Neural progenitor cell (in vitro differentiated cells): ENCODE data around the gene IRS1. TPM values are rescaled to one million over a fixed set of nuclear protein-coding genes. Genes with fewer than 3 reads are reported as not detected.

Source experiments
- DNase-seq: peaks from one replicate; pipeline ENCODE4 v3.0.0-alpha.2; 2016; ENCODE audit warnings: low spot score
- H2AFZ ChIP-seq: fragments of 200-600 bp; sonication (generic); replicated peaks from 2 replicates; pipeline ENCODE4 v1.6.1; 2016; ENCODE audit warnings: antibody characterized with exemption
- H3F3A ChIP-seq: fragments of 200-600 bp; sonication (generic); 2 replicates; pipeline ENCODE4 v1.6.1; 2016; ENCODE audit warnings: antibody characterized with exemption, low read depth
- H3K27ac ChIP-seq: fragments of 200-600 bp; sonication (generic); 2 replicates; pipeline ENCODE4 v1.5.1; 2016; ENCODE audit warnings: mild to moderate bottlenecking
- H3K27me3 ChIP-seq: fragments of 200-600 bp; sonication (generic); 2 replicates; pipeline ENCODE4 v1.6.1; 2016; ENCODE audit warnings: mild to moderate bottlenecking, moderate library complexity
- H3K36me3 ChIP-seq: fragments of 200-600 bp; sonication (generic); 2 replicates; pipeline ENCODE4 v1.5.1; 2016
- H3K4me1 ChIP-seq: fragments of 200-600 bp; sonication (generic); 2 replicates; pipeline ENCODE4 v1.6.1; 2016; ENCODE audit warnings: mixed run types
- H3K4me2 ChIP-seq: fragments of 200-600 bp; sonication (generic); 2 replicates; pipeline ENCODE4 v1.6.1; 2016
- H3K4me3 ChIP-seq: fragments of 200-600 bp; sonication (generic); 2 replicates; pipeline ENCODE4 v1.5.1; 2016
- H3K79me2 ChIP-seq: fragments of 200-600 bp; sonication (generic); 2 replicates; pipeline ENCODE4 v1.6.1; 2016; ENCODE audit warnings: low read depth
- H3K9ac ChIP-seq: fragments of 200-600 bp; sonication (generic); 2 replicates; pipeline ENCODE4 v1.6.1; 2016
- H3K9me3 ChIP-seq: fragments of 200-600 bp; sonication (generic); 2 replicates; pipeline ENCODE4 v1.5.1; 2016; ENCODE audit warnings: low read depth
- H4K20me1 ChIP-seq: fragments of 200-600 bp; sonication (generic); 2 replicates; pipeline ENCODE4 v1.6.1; 2016; ENCODE audit warnings: low read depth
- H3K27ac Mint-ChIP-seq: 3 replicates; pipeline ENCODE4 v1.8.0; 2021; ENCODE audit warnings: mixed read lengths
- H3K27me3 Mint-ChIP-seq: 2 replicates; pipeline ENCODE4 v1.8.0; 2022; ENCODE audit warnings: low read depth, mild to moderate bottlenecking, inconsistent platforms, moderate library complexity, mixed read lengths; ENCODE audit not compliant: insufficient read depth
- H3K36me3 Mint-ChIP-seq: 3 replicates; pipeline ENCODE4 v1.8.0; 2021; ENCODE audit warnings: mixed read lengths
- H3K4me1 Mint-ChIP-seq: 3 replicates; pipeline ENCODE4 v1.8.0; 2021; ENCODE audit warnings: mixed read lengths
- H3K4me3 Mint-ChIP-seq: 3 replicates; pipeline ENCODE4 v1.8.0; 2021; ENCODE audit warnings: mild to moderate bottlenecking, moderate library complexity, mixed read lengths
- H3K9me3 Mint-ChIP-seq: 3 replicates; pipeline ENCODE4 v1.8.0; 2020; ENCODE audit warnings: mixed read lengths
- CTCF ChIP-seq: fragments of 200-600 bp; sonication (generic); IDR thresholded peaks from 2 replicates; pipeline ENCODE4 v1.5.1; 2017; ENCODE audit warnings: antibody characterized with exemption, mild to moderate bottlenecking
- EZH2 ChIP-seq: fragments of 200-600 bp; sonication (generic); IDR thresholded peaks from 2 replicates; pipeline ENCODE4 v1.6.1; 2017; ENCODE audit warnings: antibody characterized with exemption, mild to moderate bottlenecking, moderate library complexity
- EZH2phosphoT487 ChIP-seq: fragments of 200-600 bp; sonication (generic); IDR thresholded peaks from 2 replicates; pipeline ENCODE4 v1.6.1; 2017; ENCODE audit warnings: antibody characterized with exemption
- total RNA-seq: library from RNA; depleted of rRNA; stranded (reverse); fragments of >200 nt; gene quantifications from 2 replicates; pipeline ENCODE4 v1.2.3, GENCODE V29; 2015; ENCODE audit warnings: low replicate concordance

IRS1 gene
- total RNA-seq, 1 donor from 2014 or later, result 8.4 TPM

GRCh38 chr2:226739545-226740030 is 60.0 kb downstream of the IRS1 start:
- H3K4me3 Mint-ChIP-seq, result peak overlapping the region; percentile 46
- Histone ChIP-seq H3K9ac (no peak overlapping the region), H3F3A (peaks cover 7% of the 10 kb centered on the region), H3K4me2 (peak overlapping the region; percentile 35), H3K79me2 (peaks cover 6% of the 10 kb centered on the region), H3K4me3 (no peak overlapping the region), H4K20me1 (peaks cover 5% of the 10 kb centered on the region), H3K9me3 (no peaks in the 10 kb centered on the region), H3K27ac (no peak overlapping the region), H2AFZ (no peak overlapping the region), H3K4me1 (peaks cover 66% of the 10 kb centered on the region), H3K36me3 (no peaks in the 10 kb centered on the region), H3K27me3 (no peaks in the 10 kb centered on the region)
- TF ChIP-seq EZH2phosphoT487, result no peak
- TF ChIP-seq CTCF, result no peak
- TF ChIP-seq EZH2, result no peak
- DNase-seq, result no peak
- H3K9me3 Mint-ChIP-seq, result peaks cover 2% of the 10 kb centered on the region
- H3K27ac Mint-ChIP-seq, result peak overlapping the region; percentile 100
- H3K4me1 Mint-ChIP-seq, result peaks cover 73% of the 10 kb centered on the region
- H3K36me3 Mint-ChIP-seq, result peaks cover 21% of the 10 kb centered on the region
- no peaks in the 10 kb centered on the region for H3K27me3 Mint-ChIP-seq

- Histone ChIP-seq H3F3A (peaks cover 7% of the 10 kb centered on the region), H2AFZ (no peak overlapping the region), H3K27me3 (no peaks in the 10 kb centered on the region), H3K9me3 (no peaks in the 10 kb centered on the region), H3K79me2 (peaks cover 6% of the 10 kb centered on the region), H3K4me1 (peaks cover 71% of the 10 kb centered on the region), H3K36me3 (no peaks in the 10 kb centered on the region), H3K27ac (peak overlapping the region; percentile 55), H3K4me3 (peak overlapping the region; percentile 0), H3K9ac (no peak overlapping the region), H4K20me1 (peaks cover 5% of the 10 kb centered on the region), H3K4me2 (peak overlapping the region; percentile 35)
- Mint-ChIP-seq H3K4me3 (peak overlapping the region; percentile 73), H3K36me3 (peaks cover 26% of the 10 kb centered on the region), H3K4me1 (peaks cover 73% of the 10 kb centered on the region), H3K9me3 (peaks cover 2% of the 10 kb centered on the region), H3K27me3 (no peaks in the 10 kb centered on the region), H3K27ac (peak overlapping the region; percentile 100)
- TF ChIP-seq CTCF (no peak), EZH2 (no peak), EZH2phosphoT487 (no peak)
- DNase-seq, result peak; percentile 68
Measured at GRCh38 chr2:226738821-226739544, 60.6 kb downstream of the IRS1 start.

DNA sequence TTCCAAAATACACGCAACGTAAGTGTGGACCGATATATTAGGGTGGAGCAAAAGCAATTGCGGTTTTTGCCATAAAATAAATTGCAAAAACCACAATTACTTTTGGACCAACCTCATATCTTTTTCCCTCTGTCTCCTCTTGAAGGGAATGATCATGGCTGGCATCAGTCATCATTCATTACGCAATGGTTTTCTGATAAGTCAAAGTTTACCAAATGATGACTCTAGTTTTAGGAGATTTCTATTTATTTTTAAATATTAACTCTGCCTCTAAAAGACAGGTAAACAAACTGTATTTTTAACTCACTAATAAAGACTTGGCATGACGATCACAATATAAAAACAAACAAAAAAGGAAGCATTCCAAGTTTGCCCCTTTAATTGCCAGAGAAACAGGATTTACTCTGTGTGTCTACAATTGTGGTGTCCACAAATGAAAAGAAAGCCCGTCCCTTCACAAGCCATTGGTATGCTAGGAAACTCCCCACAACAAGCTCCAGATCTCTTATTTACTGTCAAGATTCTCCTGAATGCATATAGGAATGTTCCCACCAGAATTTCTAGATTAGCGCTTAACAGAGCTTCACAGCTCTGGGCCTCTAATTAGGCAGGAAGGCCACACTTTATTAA is 61.3 kb downstream of the IRS1 start:
- Mint-ChIP-seq H3K36me3 (peaks cover 31% of the 10 kb centered on the region), H3K27ac (peak overlapping the region; percentile 100), H3K4me1 (peaks cover 68% of the 10 kb centered on the region), H3K4me3 (no peak overlapping the region), H3K9me3 (peaks cover 2% of the 10 kb centered on the region), H3K27me3 (no peaks in the 10 kb centered on the region)
- Histone ChIP-seq H4K20me1 (peaks cover 5% of the 10 kb centered on the region), H3K9ac (no peak overlapping the region), H3K79me2 (peaks cover 6% of the 10 kb centered on the region), H3K9me3 (no peaks in the 10 kb centered on the region), H3K27me3 (no peaks in the 10 kb centered on the region), H3K36me3 (no peaks in the 10 kb centered on the region), H3K27ac (peak overlapping the region; percentile 55), H3K4me3 (no peak overlapping the region), H3F3A (peaks cover 7% of the 10 kb centered on the region), H3K4me2 (peak overlapping the region; percentile 35), H2AFZ (no peak overlapping the region), H3K4me1 (peaks cover 77% of the 10 kb centered on the region)
- TF ChIP-seq CTCF, result no peak
- DNase-seq, result peak; percentile 18
